Activated naive CD4-positive, alpha-beta T cell treated with anti-CD3 and anti-CD28 coated beads, Interleukin-2, amount 10 ng/mL, durations not matched to agents 7 days and 5 days (primary cell): ENCODE results near the gene COPS3.

Source experiments
- CTCF ChIA-PET: fragments of 350-600 bp; sonication (Branson Sonifier 250); formaldehyde crosslinking; loops from one replicate; lab custom pipeline; 2021; ENCODE audit warnings: antibody characterized with exemption; lab: Charles Lee
- DNase-seq: peaks from one replicate; pipeline ENCODE4 v3.0.0-alpha.2; 2020
- H3K27ac Mint-ChIP-seq: one replicate; pipeline ENCODE4 v1.8.0; 2021; ENCODE audit warnings: mild to moderate bottlenecking, moderate library complexity, mixed read lengths
- H3K27me3 Mint-ChIP-seq: one replicate; pipeline ENCODE4 v1.8.0; 2021; ENCODE audit warnings: mild to moderate bottlenecking, mixed read lengths
- H3K36me3 Mint-ChIP-seq: one replicate; pipeline ENCODE4 v1.8.0; 2021; ENCODE audit warnings: mixed read lengths
- H3K4me1 Mint-ChIP-seq: one replicate; pipeline ENCODE4 v1.8.0; 2021; ENCODE audit warnings: mixed read lengths
- H3K4me3 Mint-ChIP-seq: one replicate; pipeline ENCODE4 v1.8.0; 2021; ENCODE audit warnings: mild to moderate bottlenecking, moderate library complexity, mixed read lengths
- H3K9me3 Mint-ChIP-seq: one replicate; pipeline ENCODE4 v1.8.0; 2021; ENCODE audit warnings: mixed read lengths

COPS3 gene

GRCh38 chr17:17227608-17228520 lies 53.2 kb downstream of the COPS3 start:
- DNase-seq: no peak
- CTCF ChIA-PET: no interaction called here
- Mint-ChIP-seq H3K4me1 (peaks cover 8% of the 10 kb centered on the region), H3K4me3 (no peak overlapping the region), H3K36me3 (peaks cover 67% of the 10 kb centered on the region), H3K27ac (no peak overlapping the region), H3K27me3 (no peaks in the 10 kb centered on the region), H3K9me3 (no peaks in the 10 kb centered on the region)

- Mint-ChIP-seq H3K4me1 (peaks cover under 1% of the 10 kb centered on the region), H3K36me3 (peaks cover 63% of the 10 kb centered on the region), H3K27ac (no peak overlapping the region), H3K9me3 (no peaks in the 10 kb centered on the region), H3K27me3 (no peaks in the 10 kb centered on the region), H3K4me3 (no peak overlapping the region)
- no peak for DNase-seq
- CTCF ChIA-PET: no interaction called here
Measured at GRCh38 chr17:17226451-17227265, 54.4 kb downstream of the COPS3 start.

GRCh38 chr17:17225901-17226300 lies 55.1 kb downstream of the COPS3 start:
- no peak for DNase-seq
- CTCF ChIA-PET: no interaction called here
- Mint-ChIP-seq H3K27me3 (no peaks in the 10 kb centered on the region), H3K36me3 (peaks cover 64% of the 10 kb centered on the region), H3K4me3 (no peak overlapping the region), H3K27ac (no peak overlapping the region), H3K9me3 (no peaks in the 10 kb centered on the region), H3K4me1 (no peaks in the 10 kb centered on the region)

GRCh38 chr17:17224137-17224536 lies 56.9 kb downstream of the COPS3 start:
- DNase-seq: no peak
- Mint-ChIP-seq H3K36me3 (peaks cover 63% of the 10 kb centered on the region), H3K4me1 (no peaks in the 10 kb centered on the region), H3K9me3 (no peaks in the 10 kb centered on the region), H3K27me3 (no peaks in the 10 kb centered on the region), H3K27ac (no peak overlapping the region), H3K4me3 (no peak overlapping the region)
- CTCF ChIA-PET: no interaction called here

GRCh38 chr17:17223736-17224135 lies 57.3 kb downstream of the COPS3 start:
- peak overlapping the region; percentile 74 for H3K27ac Mint-ChIP-seq
- H3K4me1 Mint-ChIP-seq: no peaks in the 10 kb centered on the region
- H3K9me3 Mint-ChIP-seq: no peaks in the 10 kb centered on the region
- DNase-seq: no peak
- H3K27me3 Mint-ChIP-seq: no peaks in the 10 kb centered on the region
- H3K36me3 Mint-ChIP-seq: peaks cover 63% of the 10 kb centered on the region
- CTCF ChIA-PET: no interaction called here
- no peak overlapping the region for H3K4me3 Mint-ChIP-seq

- no peaks in the 10 kb centered on the region for H3K9me3 Mint-ChIP-seq
- no peak overlapping the region for H3K27ac Mint-ChIP-seq
- CTCF ChIA-PET: interaction anchor here (1.3 kb wide), 1 partner anchor 14 kb away, joined by 3 read pairs; no protein-coding TSS in a partner anchor
- no peak overlapping the region for H3K4me3 Mint-ChIP-seq
- peaks cover 67% of the 10 kb centered on the region for H3K36me3 Mint-ChIP-seq
- no peak for DNase-seq
- no peaks in the 10 kb centered on the region for H3K27me3 Mint-ChIP-seq
- no peaks in the 10 kb centered on the region for H3K4me1 Mint-ChIP-seq
Measured at GRCh38 chr17:17221329-17221728, 59.7 kb downstream of the COPS3 start.

GRCh38 chr17:17220529-17220928 lies 60.5 kb downstream of the COPS3 start:
- Mint-ChIP-seq H3K4me1 (no peaks in the 10 kb centered on the region), H3K36me3 (peaks cover 62% of the 10 kb centered on the region), H3K4me3 (no peak overlapping the region), H3K27me3 (no peaks in the 10 kb centered on the region), H3K27ac (no peak overlapping the region), H3K9me3 (no peaks in the 10 kb centered on the region)
- CTCF ChIA-PET: interaction anchor here (1.3 kb wide), 1 partner anchor 15 kb away, joined by 3 read pairs; no protein-coding TSS in a partner anchor
- DNase-seq: no peak

GRCh38 chr17:17217995-17218394 lies 63.1 kb downstream of the COPS3 start:
- CTCF ChIA-PET: interaction anchor here (0.7 kb wide), 1 partner anchor 164 kb away, joined by 4 read pairs; no protein-coding TSS in a partner anchor
- Mint-ChIP-seq H3K4me3 (no peak overlapping the region), H3K27ac (no peak overlapping the region), H3K36me3 (peaks cover 50% of the 10 kb centered on the region), H3K27me3 (no peaks in the 10 kb centered on the region), H3K9me3 (no peaks in the 10 kb centered on the region), H3K4me1 (no peaks in the 10 kb centered on the region)
- no peak for DNase-seq

GRCh38 chr17:17216776-17217175 lies 64.3 kb downstream of the COPS3 start:
- peaks cover 50% of the 10 kb centered on the region for H3K36me3 Mint-ChIP-seq
- no peaks in the 10 kb centered on the region for H3K9me3 Mint-ChIP-seq
- no peaks in the 10 kb centered on the region for H3K27me3 Mint-ChIP-seq
- no peak for DNase-seq
- H3K4me1 Mint-ChIP-seq: no peaks in the 10 kb centered on the region
- no peak overlapping the region for H3K27ac Mint-ChIP-seq
- no peak overlapping the region for H3K4me3 Mint-ChIP-seq
- CTCF ChIA-PET: no interaction called here

GRCh38 chr17:17216236-17216635 lies 64.8 kb downstream of the COPS3 start:
- H3K36me3 Mint-ChIP-seq: peaks cover 47% of the 10 kb centered on the region
- CTCF ChIA-PET: no interaction called here
- H3K27me3 Mint-ChIP-seq: no peaks in the 10 kb centered on the region
- no peaks in the 10 kb centered on the region for H3K9me3 Mint-ChIP-seq
- H3K4me1 Mint-ChIP-seq: no peaks in the 10 kb centered on the region
- H3K4me3 Mint-ChIP-seq: no peak overlapping the region
- H3K27ac Mint-ChIP-seq: no peak overlapping the region
- DNase-seq: no peak

- H3K4me1 Mint-ChIP-seq: no peaks in the 10 kb centered on the region
- H3K4me3 Mint-ChIP-seq: no peak overlapping the region
- no peaks in the 10 kb centered on the region for H3K27me3 Mint-ChIP-seq
- H3K27ac Mint-ChIP-seq: no peak overlapping the region
- no peaks in the 10 kb centered on the region for H3K9me3 Mint-ChIP-seq
- DNase-seq: no peak
- CTCF ChIA-PET: no interaction called here
- H3K36me3 Mint-ChIP-seq: peaks cover 48% of the 10 kb centered on the region
Measured at GRCh38 chr17:17215575-17215974, 65.5 kb downstream of the COPS3 start.

GRCh38 chr17:17214646-17215436 lies 66.2 kb downstream of the COPS3 start:
- Mint-ChIP-seq H3K27me3 (no peaks in the 10 kb centered on the region), H3K9me3 (no peaks in the 10 kb centered on the region), H3K27ac (no peak overlapping the region), H3K36me3 (peaks cover 42% of the 10 kb centered on the region), H3K4me3 (no peak overlapping the region), H3K4me1 (no peaks in the 10 kb centered on the region)
- CTCF ChIA-PET: interaction anchor here (0.9 kb wide), 1 partner anchor 73 kb away, joined by 3 read pairs; no protein-coding TSS in a partner anchor
- no peak for DNase-seq

- peaks cover 38% of the 10 kb centered on the region for H3K36me3 Mint-ChIP-seq
- CTCF ChIA-PET: interaction anchor here (0.9 kb wide), 1 partner anchor 72 kb away, joined by 3 read pairs; no protein-coding TSS in a partner anchor
- H3K4me3 Mint-ChIP-seq: no peak overlapping the region
- peak overlapping the region; percentile 65 for H3K27ac Mint-ChIP-seq
- no peak for DNase-seq
- no peaks in the 10 kb centered on the region for H3K4me1 Mint-ChIP-seq
- H3K27me3 Mint-ChIP-seq: no peaks in the 10 kb centered on the region
- H3K9me3 Mint-ChIP-seq: no peaks in the 10 kb centered on the region
Measured at GRCh38 chr17:17213775-17214174, 67.3 kb downstream of the COPS3 start.

- Mint-ChIP-seq H3K4me3 (no peak overlapping the region), H3K27ac (no peak overlapping the region), H3K9me3 (no peaks in the 10 kb centered on the region), H3K36me3 (peaks cover 25% of the 10 kb centered on the region), H3K27me3 (no peaks in the 10 kb centered on the region), H3K4me1 (peaks cover 27% of the 10 kb centered on the region)
- no peak for DNase-seq
- CTCF ChIA-PET: no interaction called here
Measured at GRCh38 chr17:17207998-17208397, 73.0 kb downstream of the COPS3 start.
